K562 (cell line): ENCODE results near the gene ZSWIM6. TPM values are rescaled to one million over a fixed set of nuclear protein-coding genes. Genes with fewer than 3 reads are reported as not detected.

Experiments
- EHMT2 ChIP-seq: fragments of 450-650 bp; IDR thresholded peaks from 2 replicates; pipeline ENCODE4 v1.6.1; 2018; ENCODE audit warnings: antibody characterized with exemption
- HIVEP1 ChIP-seq: fragments of 250-450 bp; sonication (Bioruptor Pico); IDR thresholded peaks from 2 replicates; pipeline ENCODE4 v1.4.0; 2020; ENCODE audit warnings: mild to moderate bottlenecking
- LCOR ChIP-seq: sonication (generic); formaldehyde crosslinking; IDR thresholded peaks from 2 replicates; pipeline ENCODE4 v1.8.0; 2022; ENCODE audit warnings: mild to moderate bottlenecking, missing genetic modification reagents
- MAFG ChIP-seq: fragments of 450-650 bp; conservative IDR thresholded peaks from 2 replicates; pipeline ENCODE4 v1.6.1; 2016; ENCODE audit warnings: missing genetic modification characterization, missing compliant biosample characterization
- MGA ChIP-seq: fragments of 450-650 bp; IDR thresholded peaks from 2 replicates; pipeline ENCODE4 v1.6.1; 2016; ENCODE audit warnings: mild to moderate bottlenecking, moderate library complexity
- NFE2L1 ChIP-seq: fragments of 450-650 bp; IDR thresholded peaks from 2 replicates; pipeline ENCODE4 v1.6.1; 2016; ENCODE audit warnings: missing genetic modification characterization, low read depth, mild to moderate bottlenecking, missing compliant biosample characterization, moderate library complexity, borderline replicate concordance
- NFYB ChIP-seq: IDR thresholded peaks from 2 replicates; pipeline ENCODE4 v1.6.1; 2011; ENCODE audit warnings: mild to moderate bottlenecking, moderate library complexity; ENCODE audit not compliant: insufficient read length; ENCODE audit errors: extremely low read depth
- NR0B1 ChIP-seq: fragments of 450-650 bp; IDR thresholded peaks from one replicate; pipeline ENCODE4 v1.6.1; 2018; ENCODE audit warnings: mild to moderate bottlenecking, moderate library complexity; ENCODE audit not compliant: partially characterized antibody
- NRF1 ChIP-seq, 2 experiments: fragments of 450-650 bp; IDR thresholded peaks in 1 of 2; conservative IDR thresholded peaks in 1 of 2; 2 replicates each; pipeline ENCODE4 v1.6.1; 2014; ENCODE audit warnings: mild to moderate bottlenecking in 2 of 2
- SOX6 ChIP-seq: fragments of 450-650 bp; IDR thresholded peaks from 2 replicates; pipeline ENCODE4 v1.6.1; 2014; ENCODE audit warnings: mild to moderate bottlenecking
- UBTF ChIP-seq, 2 experiments: IDR thresholded peaks; 2 replicates each; pipeline ENCODE4 v1.6.1; 2012; ENCODE audit warnings: improper control_type of control experiment in 2 of 2, low read depth in 2 of 2, low read length in 2 of 2, borderline replicate concordance in 1 of 2
- ZNF583 ChIP-seq: fragments of 250-450 bp; sonication (Bioruptor Pico); IDR thresholded peaks from 2 replicates; pipeline ENCODE4 v1.4.0; 2020
- polyA plus RNA-seq, 8 experiments: library from polyadenylated mRNA; depleted of rRNA in 4 of 8; stranded (reverse) in 5 of 8; unstranded in 3 of 8; fragments of >200 nt; fragmentation: Nextera tagmentation in 2 of 8; fragmentation: Illumina TruSeq in 1 of 8; extraction: Ambion mirVana in 2 of 8; extraction: Trizol in 1 of 8; gene quantifications; 2 replicates each; pipeline versions ENCODE4 v1.2.1 to v1.2.3, GENCODE V29; 2011 to 2014; ENCODE audit warnings: inconsistent platforms in 1 of 8, missing spikeins in 1 of 8
- total RNA-seq, 7 experiments: library from RNA; depleted of rRNA in 6 of 7; stranded (reverse); fragments of >200 nt in 6 of 7; fragmentation: Illumina TruSeq in 2 of 7; extraction: Trizol in 2 of 7; gene quantifications; 2 replicates each; pipeline versions ENCODE4 v1.2.1 to v1.2.3, GENCODE V29; 2011 to 2021; ENCODE audit warnings: low replicate concordance in 1 of 7

The ZSWIM6 gene
- total and polyA plus RNA-seq, 9 of the 15 experiments (the other 6 are each of a cell fraction or from before 2014, with no cell fraction given) = 0.81 to 3.2 (median 2.0) TPM

GRCh38 chr5:61408476-61409168 lies 76.6 kb downstream of the ZSWIM6 start (continued):
- TF ChIP-seq LCOR (peak; percentile 73; the same call in 1 of the 2 replicates), NRF1 (conservative IDR thresholded peaks at IDR 0.05 in 1 of 2, IDR thresholded peaks at IDR 0.05 in 1 of 2) (peak; percentile 87 to 89), HIVEP1 (CRISPR knock-in tag) (no peak), EHMT2 (no peak), MGA (peak; percentile 50), NFYB (no peak), NR0B1 (no peak), ZNF583 (no peak), MAFG (tag) (peak; percentile 96), UBTF (IDR thresholded peaks at IDR 0.05; ENCODE audit: borderline replicate concordance in 1 of 2, low read depth in 2 of 2, low read length in 2 of 2) (no peak), SOX6 (peak; percentile 78), NFE2L1 (tag) (no peak)
